Testis (tissue), 2 donors: ENCODE results near the gene MOB2.

Experiments used
- CTCF ChIP-seq, 3 experiments: fragments of 450-650 bp in 2 of 3; fragments of 200-600 bp in 1 of 3; sonication (generic) in 1 of 3; IDR thresholded peaks; one replicate each; pipeline ENCODE4 v1.5.1; 2016 to 2019; ENCODE audit warnings: antibody characterized with exemption in 3 of 3, mild to moderate bottlenecking in 2 of 3, moderate library complexity in 1 of 3
- POLR2A ChIP-seq: fragments of 450-650 bp; IDR thresholded peaks from one replicate; pipeline ENCODE4 v1.6.1; 2017; ENCODE audit warnings: antibody characterized with exemption, mild to moderate bottlenecking, moderate library complexity

- TF ChIP-seq POLR2A (no peak), CTCF (IDR thresholded peaks at IDR 0.05) (no peak)
These were observed 19.8 kb downstream of the MOB2 start for GRCh38 chr11:1466784-1467183.
